K562 (cell line): Measurements from ENCODE around the gene PPFIA1. TPM values are rescaled to one million over a fixed set of nuclear protein-coding genes. Genes with fewer than 3 reads are reported as not detected.
A peak's percentile ranks its signal among the peaks of the same experiment; 100 is the strongest.

Source experiments
- ATAC-seq: fragments of 200-7000 bp; cut with Tn5 transposase; 3 replicates; pipeline ENCODE4 v1.9.1; 2020; ENCODE audit warnings: moderate library complexity
- BruUV-seq: library from RNA; stranded (reverse); fragments of 400-500 nt; replicated peaks from 2 replicates; lab custom pipeline; 2021; lab: Mats Ljungman, UMichigan
- CTCF ChIA-PET: fragments of 300-600 bp; formaldehyde crosslinking; extraction: SDS; loops from one replicate; lab custom pipeline; 2021; ENCODE audit warnings: low intra/inter-chr PET ratio; lab: Yijun Ruan, JAX
- POLR2A ChIA-PET: fragments of 300-600, 350-650 bp; sonication (Branson Sonifier 250); formaldehyde crosslinking; extraction: SDS; loops from one replicate; lab custom pipeline; 2021; ENCODE audit warnings: antibody characterized with exemption, inconsistent platforms; lab: Yijun Ruan, JAX
- DNase-seq, 4 experiments: peaks; one replicate each; pipeline versions ENCODE4 v3.0.0 to v3.0.0-alpha.2; 2011 to 2018; ENCODE audit warnings: low spot score in 3 of 4, mixed read lengths in 3 of 4; ENCODE audit errors: extremely low read depth in 1 of 4
- FAIRE-seq: peaks from 2 replicates; lab custom pipeline; 2011; peaks lifted over from hg19 to GRCh38; lab: Jason Lieb, UNC
- H2AFZ ChIP-seq: 2 replicates; pipeline ENCODE4 v1.6.0; 2011; ENCODE audit warnings: low read depth, low read length, control low read depth, inconsistent platforms
- H3K27ac ChIP-seq: fragments of 200-600 bp; 3 replicates; pipeline ENCODE4 v1.8.0; 2011; ENCODE audit warnings: low read depth, mild to moderate bottlenecking, control low read depth, inconsistent platforms, low read length, moderate library complexity, mixed read lengths; ENCODE audit errors: extremely low read depth
- H3K27me3 ChIP-seq, 2 experiments: fragments of 300-600 bp in 1 of 2; 2 replicates in 1 of 2; 3 replicates in 1 of 2; pipeline versions ENCODE4 v1.6.0 to v1.8.0; 2011; ENCODE audit warnings: inconsistent platforms in 2 of 2, low read length in 2 of 2, mild to moderate bottlenecking in 1 of 2, mixed read lengths in 1 of 2, moderate library complexity in 1 of 2; ENCODE audit not compliant: control insufficient read depth in 2 of 2, insufficient read depth in 2 of 2
- H3K36me3 ChIP-seq: fragments of 300-600 bp; 3 replicates; pipeline ENCODE4 v1.8.0; 2011; ENCODE audit warnings: mild to moderate bottlenecking, low read length, inconsistent platforms; ENCODE audit not compliant: control insufficient read depth, insufficient read depth
- H3K4me1 ChIP-seq, 2 experiments: fragments of 200-600 bp in 1 of 2; replicated peaks in 1 of 2; 2 replicates in 1 of 2; 3 replicates in 1 of 2; pipeline versions ENCODE4 v1.5.1 to v1.8.0; 2011; ENCODE audit warnings: inconsistent platforms in 2 of 2, low read length in 2 of 2, mild to moderate bottlenecking in 1 of 2, mixed read lengths in 1 of 2, moderate library complexity in 1 of 2; ENCODE audit not compliant: control insufficient read depth in 2 of 2, insufficient read depth in 2 of 2
- H3K4me2 ChIP-seq: 2 replicates; pipeline ENCODE4 v1.6.1; 2011; ENCODE audit warnings: low read length, control low read depth, inconsistent platforms, mixed read lengths; ENCODE audit not compliant: insufficient read depth
- H3K4me3 ChIP-seq: fragments of 200-600 bp; sonication (generic), shearing (Covaris generic); 2 replicates; pipeline ENCODE4 v1.5.1; 2016; ENCODE audit warnings: control low read depth, inconsistent platforms
- H3K79me2 ChIP-seq: fragments of 200-600 bp; 3 replicates; pipeline ENCODE4 v1.8.0; 2011; ENCODE audit warnings: low read length, inconsistent platforms; ENCODE audit not compliant: control insufficient read depth, insufficient read depth
- H3K9ac ChIP-seq, 2 experiments: 2 replicates each; pipeline versions ENCODE4 v1.6.0 to v1.6.1; 2011; ENCODE audit warnings: low read depth in 2 of 2, low read length in 2 of 2, control low read depth in 1 of 2, inconsistent platforms in 1 of 2, mild to moderate bottlenecking in 1 of 2, mixed read lengths in 1 of 2; ENCODE audit not compliant: insufficient read depth in 1 of 2
- H3K9me1 ChIP-seq: one replicate; pipeline ENCODE4 v1.6.0; 2011; ENCODE audit warnings: inconsistent platforms, mild to moderate bottlenecking, low read length, moderate library complexity; ENCODE audit not compliant: control insufficient read depth, insufficient read depth
- H3K9me3 ChIP-seq: replicated peaks from 2 replicates; pipeline ENCODE4 v1.5.1; 2011; ENCODE audit warnings: low read depth, low read length, inconsistent platforms; ENCODE audit not compliant: control insufficient read depth, insufficient read depth
- H4K20me1 ChIP-seq: replicated peaks from 2 replicates; pipeline ENCODE4 v1.6.1; 2011; ENCODE audit warnings: low read length, inconsistent platforms, mixed read lengths; ENCODE audit not compliant: control insufficient read depth, insufficient read depth
- BRF1 ChIP-seq: IDR thresholded peaks from 3 replicates; pipeline ENCODE4 v1.6.1; 2011; ENCODE audit warnings: borderline replicate concordance, mild to moderate bottlenecking; ENCODE audit not compliant: insufficient read length; ENCODE audit errors: extremely low read depth
- CTBP1 ChIP-seq: fragments of 450-650 bp; IDR thresholded peaks from 2 replicates; pipeline ENCODE4 v1.6.1; 2016; ENCODE audit warnings: borderline replicate concordance
- MAFF ChIP-seq: IDR thresholded peaks from 2 replicates; pipeline ENCODE4 v1.6.1; 2012; ENCODE audit warnings: low read length, improper control_type of control experiment
- NFIC ChIP-seq: fragments of 450-650 bp; IDR thresholded peaks from 2 replicates; pipeline ENCODE4 v1.6.1; 2017; ENCODE audit warnings: mild to moderate bottlenecking, inconsistent platforms
- NFXL1 ChIP-seq: fragments of 450-650 bp; formaldehyde crosslinking; IDR thresholded peaks from 2 replicates; pipeline ENCODE4 v1.4.0; 2021; ENCODE audit warnings: mild to moderate bottlenecking
- NONO ChIP-seq, 2 experiments: fragments of 200-400 bp in 1 of 2; fragments of 450-650 bp in 1 of 2; formaldehyde crosslinking in 1 of 2; IDR thresholded peaks; 2 replicates each; pipeline ENCODE4 v1.6.1; 2017; ENCODE audit warnings: low read depth in 2 of 2, mild to moderate bottlenecking in 2 of 2, moderate library complexity in 2 of 2, low read length in 1 of 2
- NR1H2 ChIP-seq: sonication (generic); formaldehyde crosslinking; IDR thresholded peaks from 2 replicates; pipeline ENCODE4 v1.4.0; 2020; ENCODE audit warnings: mild to moderate bottlenecking, missing genetic modification reagents
- NR2F6 ChIP-seq: fragments of 450-650 bp; formaldehyde crosslinking; IDR thresholded peaks from 2 replicates; pipeline ENCODE4 v1.4.0; 2020; ENCODE audit warnings: mild to moderate bottlenecking
- PCBP1 ChIP-seq: fragments of 200-400 bp; formaldehyde crosslinking; IDR thresholded peaks from 2 replicates; pipeline ENCODE4 v1.6.1; 2018; ENCODE audit warnings: mild to moderate bottlenecking, low read depth, low read length; ENCODE audit not compliant: poor library complexity, severe bottlenecking
- RBFOX2 ChIP-seq: fragments of 200-400 bp; formaldehyde crosslinking; IDR thresholded peaks from 2 replicates; pipeline ENCODE4 v1.6.1; 2017; ENCODE audit warnings: low read depth, mild to moderate bottlenecking, low read length, moderate library complexity
- RBM14 ChIP-seq: fragments of 200-400 bp; formaldehyde crosslinking; IDR thresholded peaks from 2 replicates; pipeline ENCODE4 v1.6.1; 2018; ENCODE audit warnings: low read depth, mild to moderate bottlenecking, low read length, moderate library complexity, borderline replicate concordance; ENCODE audit not compliant: insufficient read depth
- SMAD4 ChIP-seq: fragments of 250-450 bp; sonication (Bioruptor Pico); conservative IDR thresholded peaks from 2 replicates; pipeline ENCODE4 v1.8.0; 2021; ENCODE audit warnings: inconsistent platforms, mild to moderate bottlenecking, moderate library complexity
- ZNF584 ChIP-seq: fragments of 200-800 bp; sonication (Bioruptor generic); IDR thresholded peaks from 2 replicates; pipeline ENCODE4 v1.6.1; 2016; ENCODE audit warnings: low read depth, mild to moderate bottlenecking, missing genetic modification characterization, missing compliant biosample characterization
- ZNF696 ChIP-seq: fragments of 250-450 bp; sonication (Bioruptor Pico); conservative IDR thresholded peaks from 2 replicates; pipeline ENCODE4 v1.4.0; 2020; ENCODE audit warnings: mild to moderate bottlenecking, moderate library complexity
- ZSCAN32 ChIP-seq: fragments of 450-650 bp; formaldehyde crosslinking; IDR thresholded peaks from 2 replicates; pipeline ENCODE4 v1.4.0; 2020; ENCODE audit warnings: mild to moderate bottlenecking, moderate library complexity
- WGBS: fragments of 100-300 bp; shearing (Covaris generic); methylation state at CpG from one replicate; pipeline ENCODE4 v1.1.6; 2016; ENCODE audit warnings: low coverage, mixed read lengths; ENCODE audit not compliant: insufficient coverage; ENCODE audit errors: missing lambda C conversion rate; 5-methylcytosine and 5-hydroxymethylcytosine counted together
- in situ Hi-C: fragments of 300-500 bp; cut with MboI; formaldehyde crosslinking; loops from 4 replicates; pipeline ENCODE4 v1.15.0; 2018; ENCODE audit warnings: inconsistent platforms, mixed read lengths
- intact Hi-C: fragments of 100-400 bp; cut with micrococcal nuclease; formaldehyde crosslinking; loops from 2 replicates; pipeline ENCODE4 v1.14.2; 2022
- polyA plus RNA-seq, 8 experiments: library from polyadenylated mRNA; depleted of rRNA in 4 of 8; stranded (reverse) in 5 of 8; unstranded in 3 of 8; fragments of >200 nt; fragmentation: Nextera tagmentation in 2 of 8; fragmentation: Illumina TruSeq in 1 of 8; extraction: Ambion mirVana in 2 of 8; extraction: Trizol in 1 of 8; gene quantifications; 2 replicates each; pipeline versions ENCODE4 v1.2.1 to v1.2.3, GENCODE V29; 2011 to 2014; ENCODE audit warnings: inconsistent platforms in 1 of 8, missing spikeins in 1 of 8
- total RNA-seq, 7 experiments: library from RNA; depleted of rRNA in 6 of 7; stranded (reverse); fragments of >200 nt in 6 of 7; fragmentation: Illumina TruSeq in 2 of 7; extraction: Trizol in 2 of 7; gene quantifications; 2 replicates each; pipeline versions ENCODE4 v1.2.1 to v1.2.3, GENCODE V29; 2011 to 2021; ENCODE audit warnings: low replicate concordance in 1 of 7
- TF ChIP-seq, protein P1 (sequence below): sonication (generic); formaldehyde crosslinking; IDR thresholded peaks from 2 replicates; pipeline ENCODE4 v1.8.1; 2023; ENCODE audit warnings: mild to moderate bottlenecking, missing genetic modification reagents
- TF ChIP-seq, protein P2 (sequence below): IDR thresholded peaks from 2 replicates; pipeline ENCODE4 v1.6.1; 2011; ENCODE audit not compliant: insufficient read length; ENCODE audit errors: extremely low read depth
- TF ChIP-seq, protein P3 (sequence below): fragments of 250-450 bp; sonication (Bioruptor Pico); IDR thresholded peaks from 2 replicates; pipeline ENCODE4 v1.8.0; 2021; ENCODE audit warnings: moderate library complexity, mild to moderate bottlenecking, inconsistent platforms

PPFIA1 gene
- total and polyA plus RNA-seq, 9 of the 15 experiments (the other 6 are each of a cell fraction or from before 2014, with no cell fraction given), result 9.9 to 41.5 (median 28.5) TPM

DNA sequence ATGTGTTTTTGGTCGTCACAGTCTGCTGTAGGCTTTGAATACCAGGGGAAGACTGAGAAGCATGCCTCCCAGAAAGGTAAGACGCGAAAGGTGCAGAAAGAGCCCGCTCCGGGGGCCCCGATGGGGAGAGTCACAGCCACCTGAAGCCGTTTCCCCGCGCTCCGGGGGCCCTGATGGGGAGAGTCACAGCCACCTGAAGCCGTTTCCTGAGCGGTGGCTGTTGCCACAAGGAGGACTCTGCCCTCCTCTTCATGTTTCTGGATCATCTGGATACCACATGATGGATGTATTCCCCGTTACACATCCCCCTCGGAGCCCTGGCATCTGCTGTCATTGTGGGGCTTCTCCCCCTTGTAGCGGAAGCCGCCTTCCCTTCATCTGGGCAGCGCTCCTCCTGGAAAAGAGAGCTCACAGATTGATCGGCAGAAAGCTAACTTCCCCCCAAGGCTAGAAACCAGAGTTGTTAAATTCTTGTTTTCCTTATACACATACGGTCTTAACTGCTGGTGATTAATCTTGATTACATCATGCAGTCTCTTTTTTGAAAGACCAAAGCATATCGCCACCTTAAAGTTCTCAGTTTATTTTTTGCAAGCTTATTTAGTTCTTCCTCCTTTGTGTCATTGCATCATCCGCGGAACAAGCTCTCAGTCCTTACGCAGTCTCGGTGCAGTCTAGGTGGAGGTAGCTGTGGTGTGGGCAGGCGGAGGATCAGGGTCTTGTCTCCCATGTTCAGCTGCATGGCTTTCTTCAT lies 145.3 kb downstream of the PPFIA1 start:
- FAIRE-seq (no peak), ATAC-seq (no peak), DNase-seq (no peak)
- BruUV-seq, result no TSS peak
- in situ Hi-C loops (no loop called here), intact Hi-C loops (no loop called here)
- no peaks in the 10 kb centered on the region for H3K9me1 ChIP-seq
- no peaks in the 10 kb centered on the region for H3K27me3 ChIP-seq
- ChIA-PET CTCF (no interaction called here), POLR2A (interaction anchor here (0.7 to 1.1 kb wide), 2 partner anchors 12 to 52 kb away, joined by 3 to 6 read pairs; no protein-coding TSS in a partner anchor)
- H3K36me3 ChIP-seq, result peaks cover 83% of the 10 kb centered on the region
- WGBS, result 87% methylated on average over 19 of the region's 25 CpGs
- H3K27ac ChIP-seq, result no peak overlapping the region
- H3K9ac ChIP-seq, result no peak overlapping the region
- peaks cover 5% of the 10 kb centered on the region; the same call in 2 of the 3 replicates for H3K79me2 ChIP-seq
- H2AFZ ChIP-seq, result no peak overlapping the region
- H3K4me3 ChIP-seq, result no peak overlapping the region
- H3K4me1 ChIP-seq, result peaks cover 10 to 19% of the 10 kb centered on the region in 2 experiments; a peak in 4 of 5 replicates
- no peaks in the 10 kb centered on the region for H3K9me3 ChIP-seq
- peaks cover 6% of the 10 kb centered on the region; the same call in 1 of the 2 replicates for H4K20me1 ChIP-seq
- H3K4me2 ChIP-seq, result no peak overlapping the region
- TF ChIP-seq, protein P1, sequence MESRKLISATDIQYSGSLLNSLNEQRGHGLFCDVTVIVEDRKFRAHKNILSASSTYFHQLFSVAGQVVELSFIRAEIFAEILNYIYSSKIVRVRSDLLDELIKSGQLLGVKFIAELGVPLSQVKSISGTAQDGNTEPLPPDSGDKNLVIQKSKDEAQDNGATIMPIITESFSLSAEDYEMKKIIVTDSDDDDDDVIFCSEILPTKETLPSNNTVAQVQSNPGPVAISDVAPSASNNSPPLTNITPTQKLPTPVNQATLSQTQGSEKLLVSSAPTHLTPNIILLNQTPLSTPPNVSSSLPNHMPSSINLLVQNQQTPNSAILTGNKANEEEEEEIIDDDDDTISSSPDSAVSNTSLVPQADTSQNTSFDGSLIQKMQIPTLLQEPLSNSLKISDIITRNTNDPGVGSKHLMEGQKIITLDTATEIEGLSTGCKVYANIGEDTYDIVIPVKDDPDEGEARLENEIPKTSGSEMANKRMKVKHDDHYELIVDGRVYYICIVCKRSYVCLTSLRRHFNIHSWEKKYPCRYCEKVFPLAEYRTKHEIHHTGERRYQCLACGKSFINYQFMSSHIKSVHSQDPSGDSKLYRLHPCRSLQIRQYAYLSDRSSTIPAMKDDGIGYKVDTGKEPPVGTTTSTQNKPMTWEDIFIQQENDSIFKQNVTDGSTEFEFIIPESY (CRISPR knock-in tag), result peak; percentile 78
- TF ChIP-seq NR2F6, result no peak
- no peak for TF ChIP-seq ZSCAN32
- TF ChIP-seq PCBP1, result no peak
- TF ChIP-seq ZNF696 (CRISPR knock-in tag), result no peak
- TF ChIP-seq BRF1, result no peak
- TF ChIP-seq RBFOX2, result no peak
- no peak for TF ChIP-seq NFXL1 (CRISPR knock-in tag)
- TF ChIP-seq, protein P2, sequence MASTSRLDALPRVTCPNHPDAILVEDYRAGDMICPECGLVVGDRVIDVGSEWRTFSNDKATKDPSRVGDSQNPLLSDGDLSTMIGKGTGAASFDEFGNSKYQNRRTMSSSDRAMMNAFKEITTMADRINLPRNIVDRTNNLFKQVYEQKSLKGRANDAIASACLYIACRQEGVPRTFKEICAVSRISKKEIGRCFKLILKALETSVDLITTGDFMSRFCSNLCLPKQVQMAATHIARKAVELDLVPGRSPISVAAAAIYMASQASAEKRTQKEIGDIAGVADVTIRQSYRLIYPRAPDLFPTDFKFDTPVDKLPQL, result no peak
- TF ChIP-seq, protein P3, sequence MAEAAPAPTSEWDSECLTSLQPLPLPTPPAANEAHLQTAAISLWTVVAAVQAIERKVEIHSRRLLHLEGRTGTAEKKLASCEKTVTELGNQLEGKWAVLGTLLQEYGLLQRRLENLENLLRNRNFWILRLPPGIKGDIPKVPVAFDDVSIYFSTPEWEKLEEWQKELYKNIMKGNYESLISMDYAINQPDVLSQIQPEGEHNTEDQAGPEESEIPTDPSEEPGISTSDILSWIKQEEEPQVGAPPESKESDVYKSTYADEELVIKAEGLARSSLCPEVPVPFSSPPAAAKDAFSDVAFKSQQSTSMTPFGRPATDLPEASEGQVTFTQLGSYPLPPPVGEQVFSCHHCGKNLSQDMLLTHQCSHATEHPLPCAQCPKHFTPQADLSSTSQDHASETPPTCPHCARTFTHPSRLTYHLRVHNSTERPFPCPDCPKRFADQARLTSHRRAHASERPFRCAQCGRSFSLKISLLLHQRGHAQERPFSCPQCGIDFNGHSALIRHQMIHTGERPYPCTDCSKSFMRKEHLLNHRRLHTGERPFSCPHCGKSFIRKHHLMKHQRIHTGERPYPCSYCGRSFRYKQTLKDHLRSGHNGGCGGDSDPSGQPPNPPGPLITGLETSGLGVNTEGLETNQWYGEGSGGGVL (CRISPR knock-in tag), result no peak
- TF ChIP-seq MAFF, result no peak
- TF ChIP-seq RBM14, result no peak
- TF ChIP-seq ZNF584 (CRISPR knock-in tag), result peak; percentile 30; the same call in 1 of the 2 replicates
- 0 out of 2 replicates have a peak, but pooled peaks have one; percentile 28 for TF ChIP-seq SMAD4 (CRISPR knock-in tag)
- TF ChIP-seq NR1H2 (CRISPR knock-in tag), result no peak
- peak; percentile 11; the same call in 1 of the 2 replicates for TF ChIP-seq CTBP1
- TF ChIP-seq NFIC, result no peak
- no peak for TF ChIP-seq NONO (IDR thresholded peaks at IDR 0.05; ENCODE audit: low read depth in 2 of 2, low read length in 1 of 2)
